ENCODE data around the gene AK2.
"Not testable (repeated sequence)": the region's sequence is repeated elsewhere in the genome, so short reads cannot be mapped to it uniquely, and the experiment has no call there.

AK2 gene

GRCh38 chr1:33036526-33037503 lies at the start of gene AK2:
Gene AK2 (minus strand): TSS chr1:33036883. CDS start chr1:33036828, 55 bp downstream.
- DNase-seq = peak; percentile 93

- no peak for DNase-seq
Measured at GRCh38 chr1:33086384-33086850, 49.7 kb upstream of the AK2 start.

- DNase-seq = no peak
Measured at GRCh38 chr1:33085332-33085731, 48.6 kb upstream of the AK2 start.

GRCh38 chr1:33082575-33083108 lies 46.0 kb upstream of the AK2 start:
- DNase-seq = no peak

- no peak for DNase-seq
Measured at GRCh38 chr1:33081554-33082305, 45.0 kb upstream of the AK2 start.

GRCh38 chr1:33080885-33081553 lies 44.3 kb upstream of the AK2 start, which contains the start of gene AZIN2:
Gene AZIN2 (plus strand): TSS chr1:33081153. CDS start chr1:33082250, 1,097 bp downstream.
- peak; percentile 95 for DNase-seq

- DNase-seq = no peak
Measured at GRCh38 chr1:33080373-33080772, 43.7 kb upstream of the AK2 start.

GRCh38 chr1:33078030-33078591 lies 41.4 kb upstream of the AK2 start:
- no peak for DNase-seq

GRCh38 chr1:33074193-33074945 lies 37.7 kb upstream of the AK2 start:
- DNase-seq = no peak

GRCh38 chr1:33072707-33073106 lies 36.0 kb upstream of the AK2 start:
- no peak for DNase-seq

- no peak for DNase-seq
Measured at GRCh38 chr1:33070628-33071027, 33.9 kb upstream of the AK2 start.

GRCh38 chr1:33068108-33068507 lies 31.4 kb upstream of the AK2 start:
- DNase-seq = not testable (repeated sequence)

GRCh38 chr1:33066477-33066876 lies 29.8 kb upstream of the AK2 start:
- not testable (repeated sequence) for DNase-seq

- no peak for DNase-seq
Measured at GRCh38 chr1:33065301-33065700, 28.6 kb upstream of the AK2 start.

GRCh38 chr1:33064284-33064683 lies 27.6 kb upstream of the AK2 start:
- not testable (repeated sequence) for DNase-seq

GRCh38 chr1:33061834-33062233 lies 25.2 kb upstream of the AK2 start:
- no peak for DNase-seq

GRCh38 chr1:33060579-33061083 lies 23.9 kb upstream of the AK2 start:
- no peak for DNase-seq

GRCh38 chr1:33057095-33057494 lies 20.4 kb upstream of the AK2 start:
- no peak for DNase-seq

- no peak for DNase-seq
Measured at GRCh38 chr1:33056426-33056825, 19.7 kb upstream of the AK2 start.

- DNase-seq = peak; percentile 3
Measured at GRCh38 chr1:33055210-33056008, 18.7 kb upstream of the AK2 start.
